Tibial nerve (tissue), 4 donors: ENCODE data around the gene NOC4L. TPM values are rescaled to one million over a fixed set of nuclear protein-coding genes. Genes with fewer than 3 reads are reported as not detected.

Experiments used
- DNase-seq, 2 donors: peaks; one replicate each; pipeline ENCODE4 v3.0.0-alpha.2; 2019; ENCODE audit warnings: low spot score in 2 of 2
- H3K27ac ChIP-seq, 4 donors: fragments of 200-600 bp; sonication (generic) in 3 of 4; one replicate each; pipeline ENCODE4 v1.5.1; 2017 to 2019; ENCODE audit warnings: mild to moderate bottlenecking in 1 of 4
- H3K27me3 ChIP-seq, 2 donors: fragments of 200-600 bp; sonication (generic) in 1 of 2; one replicate each; pipeline versions ENCODE4 v1.5.1 to v1.6.0; 2017 to 2019
- H3K36me3 ChIP-seq, 3 donors: fragments of 200-600 bp; sonication (generic); one replicate each; pipeline ENCODE4 v1.5.1; 2018 to 2019
- H3K4me1 ChIP-seq, 4 donors: fragments of 200-600 bp; sonication (generic) in 3 of 4; one replicate each; pipeline ENCODE4 v1.5.1; 2017 to 2019
- H3K4me3 ChIP-seq, 4 donors: fragments of 200-600 bp; sonication (generic) in 3 of 4; one replicate each; pipeline ENCODE4 v1.5.1; 2017 to 2019; ENCODE audit warnings: mild to moderate bottlenecking in 1 of 4, moderate library complexity in 1 of 4
- H3K9me3 ChIP-seq, 4 donors: fragments of 200-600 bp; sonication (generic) in 3 of 4; one replicate each; pipeline ENCODE4 v1.5.1; 2017 to 2019
- EP300 ChIP-seq, 2 donors: sonication (generic); formaldehyde crosslinking; IDR thresholded peaks; one replicate each; pipeline ENCODE4 v1.6.1; 2017; ENCODE audit warnings: antibody characterized with exemption in 2 of 2, mild to moderate bottlenecking in 1 of 2
- POLR2A ChIP-seq, 2 donors: fragments of 450-650 bp; IDR thresholded peaks; one replicate each; pipeline ENCODE4 v1.6.1; 2017; ENCODE audit warnings: antibody characterized with exemption in 2 of 2, mild to moderate bottlenecking in 2 of 2, moderate library complexity in 2 of 2
- WGBS, 2 donors: methylation state at CpG; one replicate each; pipeline ENCODE4 v1.1.5; 2018; 5-methylcytosine and 5-hydroxymethylcytosine counted together
- total RNA-seq, 4 donors: library from RNA; depleted of rRNA; stranded (reverse); fragments of >200 nt; gene quantifications; one replicate each; pipeline ENCODE4 v1.1.0, GENCODE V29; 2016
- TF ChIP-seq, protein P1 (sequence below), 5 experiments: fragments of 200-600 bp in 3 of 5; fragments of 450-650 bp in 2 of 5; sonication (generic) in 3 of 5; IDR thresholded peaks; one replicate each; pipeline ENCODE4 v1.5.1; 2016 to 2019; ENCODE audit warnings: antibody characterized with exemption in 5 of 5, mild to moderate bottlenecking in 3 of 5, moderate library complexity in 2 of 5

NOC4L gene
- total RNA-seq, 4 donors from 2014 or later: 8.2 to 24.9 (median 17.0) TPM

DNA sequence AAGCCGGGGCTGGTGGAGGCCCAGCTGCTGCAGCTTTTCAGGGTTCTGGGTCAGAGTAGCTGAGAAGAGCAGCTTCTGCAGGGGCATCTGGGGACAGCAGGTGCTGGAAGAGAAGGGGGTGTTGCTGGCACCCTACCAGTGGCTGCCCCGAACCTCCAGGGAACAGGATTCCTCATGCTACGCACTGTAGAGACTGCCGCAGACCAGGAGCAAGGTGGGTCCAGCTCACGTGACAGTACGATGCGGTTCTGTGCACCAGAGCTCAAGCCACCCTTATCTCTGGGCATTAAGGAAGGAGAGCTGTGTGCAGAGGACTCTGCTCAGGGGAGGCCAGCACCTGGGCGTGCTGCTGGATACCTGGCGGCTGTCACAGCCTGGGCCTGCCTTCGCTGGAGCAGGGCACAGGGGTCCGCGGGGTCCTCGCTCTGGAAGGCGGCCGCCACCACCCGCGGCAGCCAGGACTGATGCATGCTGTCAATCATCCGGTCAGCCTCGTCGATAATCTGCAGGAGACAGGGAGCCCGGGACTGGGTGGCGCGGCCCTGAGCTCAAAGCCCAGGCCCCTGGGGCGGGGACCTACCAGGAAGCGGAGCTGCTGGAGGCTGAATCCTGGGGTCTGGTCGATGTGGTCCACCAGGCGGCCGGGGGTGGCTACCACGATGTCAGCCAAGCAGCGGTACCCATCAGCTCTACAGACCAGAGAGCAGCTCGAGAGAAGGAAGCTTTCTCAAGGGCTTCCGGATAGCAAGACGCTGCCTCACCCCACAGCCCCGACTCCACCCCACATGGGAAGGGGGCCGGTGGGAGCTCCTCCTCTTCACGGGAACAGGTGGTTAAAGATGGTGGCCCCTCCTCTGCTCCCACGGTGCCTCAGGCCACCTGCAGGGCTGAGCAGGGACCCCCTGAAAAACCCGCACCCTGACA, 3.1 kb upstream of the NOC4L start:
- Histone ChIP-seq H3K9me3 (no peaks in the 10 kb centered on the region), H3K36me3 (peaks cover 0 to 57% (median 20%) of the 10 kb centered on the region in 3 donors), H3K27ac (no peak overlapping the region), H3K27me3 (no peaks in the 10 kb centered on the region), H3K4me3 (no peak overlapping the region), H3K4me1 (peaks cover 0 to 35% (median 17%) of the 10 kb centered on the region in 4 donors)
- TF ChIP-seq, protein P1, sequence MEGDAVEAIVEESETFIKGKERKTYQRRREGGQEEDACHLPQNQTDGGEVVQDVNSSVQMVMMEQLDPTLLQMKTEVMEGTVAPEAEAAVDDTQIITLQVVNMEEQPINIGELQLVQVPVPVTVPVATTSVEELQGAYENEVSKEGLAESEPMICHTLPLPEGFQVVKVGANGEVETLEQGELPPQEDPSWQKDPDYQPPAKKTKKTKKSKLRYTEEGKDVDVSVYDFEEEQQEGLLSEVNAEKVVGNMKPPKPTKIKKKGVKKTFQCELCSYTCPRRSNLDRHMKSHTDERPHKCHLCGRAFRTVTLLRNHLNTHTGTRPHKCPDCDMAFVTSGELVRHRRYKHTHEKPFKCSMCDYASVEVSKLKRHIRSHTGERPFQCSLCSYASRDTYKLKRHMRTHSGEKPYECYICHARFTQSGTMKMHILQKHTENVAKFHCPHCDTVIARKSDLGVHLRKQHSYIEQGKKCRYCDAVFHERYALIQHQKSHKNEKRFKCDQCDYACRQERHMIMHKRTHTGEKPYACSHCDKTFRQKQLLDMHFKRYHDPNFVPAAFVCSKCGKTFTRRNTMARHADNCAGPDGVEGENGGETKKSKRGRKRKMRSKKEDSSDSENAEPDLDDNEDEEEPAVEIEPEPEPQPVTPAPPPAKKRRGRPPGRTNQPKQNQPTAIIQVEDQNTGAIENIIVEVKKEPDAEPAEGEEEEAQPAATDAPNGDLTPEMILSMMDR (IDR thresholded peaks at IDR 0.05): no peak
- peak in 1 of 2 donors; percentile 3 for DNase-seq
- WGBS, 2 donors: 90 to 93% methylated on average over 18 to 31 of the region's 38 CpGs

DNA sequence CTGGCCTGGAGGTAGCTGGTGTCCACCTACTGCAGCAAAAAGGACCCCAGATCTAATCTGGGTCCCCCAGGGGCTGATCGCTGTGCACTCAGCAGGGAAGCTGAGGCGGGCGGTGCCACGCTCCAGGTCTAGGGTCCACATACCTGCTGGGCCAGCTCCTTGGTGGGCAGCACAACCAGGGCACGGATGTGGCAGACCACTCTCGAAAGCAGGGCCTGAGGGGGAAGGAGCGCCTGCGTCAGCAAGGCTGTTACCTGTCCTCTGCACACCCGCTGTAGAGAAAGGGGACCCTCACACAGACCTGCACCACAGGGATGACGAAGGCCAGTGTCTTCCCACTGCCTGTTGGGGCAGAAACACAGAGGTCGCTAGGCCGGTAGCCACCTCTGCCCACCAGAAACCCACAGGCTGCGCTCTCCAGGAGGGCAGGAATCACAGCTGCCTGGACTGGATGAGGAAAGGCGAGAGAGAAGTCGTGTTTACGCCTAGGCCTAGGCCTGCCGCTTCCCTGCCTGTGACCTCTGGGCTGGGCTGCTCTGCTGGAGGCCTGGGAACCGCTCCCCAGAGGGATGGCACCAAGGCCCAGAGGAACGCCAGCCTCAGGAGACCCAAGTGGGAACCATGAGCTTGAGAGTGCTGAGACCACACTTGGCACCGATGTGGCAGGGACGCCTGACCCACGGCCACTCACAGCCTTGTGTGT, 2.1 kb upstream of the NOC4L start:
- peak in 1 of 2 donors; percentile 5 for DNase-seq

DNA sequence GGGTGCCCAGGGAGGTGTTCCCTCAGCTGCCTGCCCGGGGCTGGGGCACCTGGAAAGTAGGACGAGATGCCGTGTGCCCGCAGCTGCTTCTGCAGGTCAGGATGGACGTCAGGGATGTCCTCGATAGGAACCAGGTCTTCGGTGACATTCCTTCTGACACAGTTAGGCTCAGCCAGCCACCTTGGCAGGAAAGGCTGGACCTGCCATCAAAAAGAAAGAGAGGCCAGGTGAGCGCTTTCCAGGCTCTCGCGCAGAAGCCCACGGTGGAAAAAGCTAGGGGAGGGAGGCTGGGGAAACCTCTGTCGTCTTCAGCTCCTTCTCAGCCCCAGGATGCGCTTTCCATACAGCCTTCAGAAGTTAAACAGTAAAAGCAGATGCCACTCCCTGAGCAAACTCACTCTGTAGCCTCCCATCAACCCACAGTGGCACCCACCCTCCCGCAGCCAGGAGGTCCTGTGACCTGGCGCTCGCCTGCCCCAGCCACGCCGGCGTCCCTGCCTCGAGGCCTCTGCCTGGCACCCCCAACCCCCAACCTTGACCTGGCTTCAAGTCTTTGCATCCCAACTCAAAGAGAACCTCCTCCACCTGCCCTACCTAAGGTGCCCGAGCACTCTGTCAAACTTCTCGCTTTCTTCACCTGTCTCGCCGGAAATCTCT, 1.4 kb upstream of the NOC4L start:
- peak overlapping the region in 3 of 4 donors; percentile 83 to 99 (median 97) for H3K4me3 ChIP-seq
- no peak overlapping the region for H3K27ac ChIP-seq
- peak in 1 of 2 donors; percentile 8 for DNase-seq
- no peaks in the 10 kb centered on the region for H3K9me3 ChIP-seq
- H3K36me3 ChIP-seq: peaks cover 0 to 69% (median 20%) of the 10 kb centered on the region in 3 donors
- 80 to 85% methylated on average over 24 of the region's 24 CpGs for WGBS, 2 donors
- TF ChIP-seq EP300 (IDR thresholded peaks at IDR 0.05) (no peak), POLR2A (IDR thresholded peaks at IDR 0.05) (no peak)
- TF ChIP-seq, protein P1 (IDR thresholded peaks at IDR 0.05): no peak
- no peaks in the 10 kb centered on the region for H3K27me3 ChIP-seq
- peaks cover 0 to 39% (median 17%) of the 10 kb centered on the region in 4 donors for H3K4me1 ChIP-seq

More for the DNA sequence above, 2.1 kb upstream of the NOC4L start:
- Histone ChIP-seq H3K4me3 (peak overlapping the region in 1 of 4 donors; percentile 99), H3K36me3 (peaks cover 0 to 67% (median 20%) of the 10 kb centered on the region in 3 donors), H3K27me3 (no peaks in the 10 kb centered on the region), H3K9me3 (no peaks in the 10 kb centered on the region), H3K27ac (no peak overlapping the region), H3K4me1 (peaks cover 0 to 39% (median 17%) of the 10 kb centered on the region in 4 donors)
- TF ChIP-seq, protein P1 (IDR thresholded peaks at IDR 0.05): no peak
- TF ChIP-seq POLR2A (IDR thresholded peaks at IDR 0.05): no peak
- no peak for TF ChIP-seq EP300 (IDR thresholded peaks at IDR 0.05)
- 93 to 97% methylated on average over 17 to 22 of the region's 22 CpGs for WGBS, 2 donors

DNA sequence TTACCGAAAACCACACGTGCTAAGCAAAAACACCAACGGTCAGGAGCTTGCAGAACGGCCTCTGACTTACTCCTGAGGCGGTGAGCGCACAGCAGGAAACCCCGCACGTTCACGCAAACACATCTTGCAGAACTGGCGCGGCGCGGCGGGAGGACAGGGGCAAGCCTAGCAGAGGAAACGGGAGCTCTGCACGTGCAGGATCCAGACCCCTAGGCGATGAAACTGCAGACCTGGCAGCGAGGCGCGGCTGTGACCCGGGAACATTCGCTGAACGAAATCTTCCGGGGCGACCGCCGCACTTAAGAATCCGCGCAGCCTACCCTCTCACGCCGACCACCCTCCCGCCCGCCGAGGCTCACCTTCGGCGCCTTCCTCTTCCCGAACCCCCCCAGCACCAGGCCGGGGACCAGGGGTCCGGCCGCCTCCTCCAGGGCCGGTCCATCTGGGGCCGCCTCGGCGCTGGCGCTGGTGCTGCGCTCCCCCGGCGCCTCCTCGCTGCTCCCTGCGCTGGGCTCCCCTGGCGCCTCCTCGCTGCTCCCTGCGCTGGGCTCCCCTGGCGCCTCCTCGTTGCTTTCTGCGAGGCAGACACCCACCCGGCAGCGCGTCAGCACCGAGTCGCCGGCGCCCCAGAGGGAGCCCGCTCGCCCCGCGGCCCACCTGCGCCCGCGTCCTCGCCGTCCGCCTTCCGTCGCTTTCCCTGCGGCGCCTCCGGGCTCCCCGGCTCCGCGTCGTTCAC, 753 bp upstream of the NOC4L start:
- peak overlapping the region in 2 of 4 donors; percentile 95 to 96 for H3K27ac ChIP-seq
- peaks cover 0 to 39% (median 17%) of the 10 kb centered on the region in 4 donors for H3K4me1 ChIP-seq
- peak overlapping the region; percentile 79 to 99 (median 90) for H3K4me3 ChIP-seq
- DNase-seq: peak in 1 of 2 donors; percentile 9
- peaks cover 0 to 70% (median 20%) of the 10 kb centered on the region in 3 donors for H3K36me3 ChIP-seq
- no peaks in the 10 kb centered on the region for H3K9me3 ChIP-seq
- 3 to 4% methylated on average over 24 to 49 of the region's 82 CpGs for WGBS, 2 donors
- TF ChIP-seq, protein P1 (IDR thresholded peaks at IDR 0.05): no peak
- TF ChIP-seq EP300 (IDR thresholded peaks at IDR 0.05): no peak
- TF ChIP-seq POLR2A (IDR thresholded peaks at IDR 0.05): no peak
- no peaks in the 10 kb centered on the region for H3K27me3 ChIP-seq
